HG03103 (cell line): ENCODE measurements around the gene PHKG2.

Experiments used
- ATAC-seq: cut with Tn5 transposase; IDR thresholded peaks from one replicate; pipeline ENCODE4 v1.9.1; 2021; ENCODE audit warnings: low read depth; ENCODE audit not compliant: unreplicated experiment

PHKG2 gene

DNA sequence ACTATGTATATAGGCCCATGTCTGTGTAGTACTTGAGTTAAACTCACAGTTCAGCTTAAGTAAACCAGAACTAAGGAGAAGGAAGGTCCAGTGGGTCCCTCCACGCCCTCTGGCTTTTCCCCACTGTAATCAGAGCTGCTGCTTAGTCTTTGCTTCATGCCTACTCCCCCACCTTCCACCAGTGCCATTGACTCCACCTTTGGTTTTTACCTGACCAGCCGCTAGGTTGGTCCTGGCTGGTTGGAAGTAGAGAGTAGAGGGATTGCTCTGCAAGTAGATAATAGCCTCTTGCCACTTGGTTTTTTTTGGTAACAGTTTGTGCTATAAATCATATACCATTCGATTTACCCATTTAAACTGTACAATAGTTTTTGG lies 22.8 kb upstream of the PHKG2 start:
- no peak for ATAC-seq

GRCh38 chr16:30728321-30728720 lies 19.9 kb upstream of the PHKG2 start:
- ATAC-seq: no peak

DNA sequence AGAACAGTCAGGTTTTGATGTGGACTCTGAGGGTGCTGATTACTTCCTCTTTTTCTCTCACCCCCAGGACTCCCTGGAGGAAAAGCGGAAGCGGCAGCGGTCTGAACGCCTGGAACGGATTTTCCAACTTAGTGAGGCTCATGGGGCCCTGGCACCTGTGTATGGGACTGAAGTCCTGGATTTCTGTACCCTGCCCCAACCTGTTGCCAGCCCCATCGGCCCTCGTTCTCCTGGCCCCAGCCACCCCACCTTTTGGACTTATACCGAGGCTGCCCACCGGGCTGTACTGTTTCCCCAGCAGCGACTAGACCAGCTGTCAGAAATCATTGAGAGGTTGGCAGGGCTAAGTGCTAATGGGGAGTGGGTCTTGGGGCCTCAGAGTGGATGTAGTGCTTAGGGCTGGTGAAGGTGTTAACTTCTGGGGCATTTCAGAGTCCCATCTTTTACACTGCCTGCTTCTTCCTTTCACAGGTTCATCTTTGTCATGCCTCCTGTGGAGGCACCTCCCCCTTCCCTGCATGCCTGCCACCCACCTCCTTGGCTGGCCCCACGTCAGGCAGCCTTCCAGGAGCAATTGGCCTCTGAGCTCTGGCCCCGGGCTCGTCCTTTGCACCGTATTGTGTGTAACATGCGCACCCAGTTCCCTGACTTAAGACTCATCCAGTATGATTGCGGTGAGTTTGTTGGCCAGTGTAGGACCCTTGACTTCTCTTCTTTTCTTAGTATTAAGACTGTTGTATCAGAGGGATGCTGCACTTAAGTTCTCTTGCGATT lies 19.1 kb upstream of the PHKG2 start:
- no peak for ATAC-seq

DNA sequence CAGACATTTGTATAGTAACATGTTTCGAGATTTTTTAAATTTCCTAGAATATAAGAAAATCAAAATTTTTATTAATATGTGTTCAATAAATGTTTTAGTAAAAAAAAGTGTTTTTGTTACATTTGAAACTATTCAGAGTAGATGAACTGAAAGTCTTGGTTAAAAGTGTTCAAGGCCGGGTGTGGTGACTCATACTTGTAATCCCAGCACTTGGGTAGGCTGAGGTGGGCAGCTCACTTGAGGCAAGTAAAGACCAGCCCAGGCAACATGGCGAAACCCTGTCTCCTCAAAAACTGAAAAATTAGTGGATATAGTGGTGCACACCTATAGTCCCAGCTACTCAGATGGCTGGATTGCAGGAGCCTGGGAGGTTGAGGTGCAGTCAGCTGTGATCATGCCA lies 16.8 kb upstream of the PHKG2 start:
- no peak for ATAC-seq

DNA sequence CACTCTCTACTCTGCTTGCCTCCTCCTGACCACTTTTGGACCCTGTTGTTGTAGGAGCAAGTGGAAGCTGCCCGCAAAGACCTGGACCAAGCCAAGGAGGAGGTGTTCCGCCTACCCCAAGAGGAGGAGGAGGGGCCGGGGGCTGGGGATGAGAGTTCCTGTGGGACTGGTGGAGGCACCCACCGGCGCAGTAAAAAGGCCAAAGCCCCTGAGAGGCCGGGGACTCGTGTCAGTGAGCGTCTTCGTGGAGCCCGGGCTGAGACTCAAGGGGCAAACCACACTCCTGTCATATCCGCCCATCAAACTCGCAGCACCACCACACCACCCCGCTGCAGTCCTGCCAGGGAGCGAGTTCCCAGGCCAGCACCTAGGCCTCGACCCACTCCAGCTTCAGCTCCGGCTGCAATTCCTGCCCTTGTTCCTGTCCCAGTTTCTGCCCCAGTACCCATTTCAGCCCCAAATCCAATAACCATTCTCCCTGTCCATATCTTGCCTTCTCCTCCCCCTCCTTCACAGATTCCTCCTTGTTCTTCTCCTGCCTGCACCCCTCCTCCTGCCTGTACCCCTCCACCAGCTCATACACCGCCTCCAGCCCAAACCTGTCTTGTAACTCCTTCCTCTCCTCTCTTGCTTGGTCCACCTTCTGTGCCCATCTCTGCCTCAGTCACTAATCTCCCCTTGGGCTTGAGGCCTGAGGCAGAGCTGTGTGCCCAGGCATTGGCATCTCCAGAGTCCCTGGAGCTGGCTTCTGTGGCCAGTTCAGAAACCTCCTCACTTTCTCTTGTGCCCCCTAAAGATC lies 11.0 kb upstream of the PHKG2 start:
- no peak for ATAC-seq

DNA sequence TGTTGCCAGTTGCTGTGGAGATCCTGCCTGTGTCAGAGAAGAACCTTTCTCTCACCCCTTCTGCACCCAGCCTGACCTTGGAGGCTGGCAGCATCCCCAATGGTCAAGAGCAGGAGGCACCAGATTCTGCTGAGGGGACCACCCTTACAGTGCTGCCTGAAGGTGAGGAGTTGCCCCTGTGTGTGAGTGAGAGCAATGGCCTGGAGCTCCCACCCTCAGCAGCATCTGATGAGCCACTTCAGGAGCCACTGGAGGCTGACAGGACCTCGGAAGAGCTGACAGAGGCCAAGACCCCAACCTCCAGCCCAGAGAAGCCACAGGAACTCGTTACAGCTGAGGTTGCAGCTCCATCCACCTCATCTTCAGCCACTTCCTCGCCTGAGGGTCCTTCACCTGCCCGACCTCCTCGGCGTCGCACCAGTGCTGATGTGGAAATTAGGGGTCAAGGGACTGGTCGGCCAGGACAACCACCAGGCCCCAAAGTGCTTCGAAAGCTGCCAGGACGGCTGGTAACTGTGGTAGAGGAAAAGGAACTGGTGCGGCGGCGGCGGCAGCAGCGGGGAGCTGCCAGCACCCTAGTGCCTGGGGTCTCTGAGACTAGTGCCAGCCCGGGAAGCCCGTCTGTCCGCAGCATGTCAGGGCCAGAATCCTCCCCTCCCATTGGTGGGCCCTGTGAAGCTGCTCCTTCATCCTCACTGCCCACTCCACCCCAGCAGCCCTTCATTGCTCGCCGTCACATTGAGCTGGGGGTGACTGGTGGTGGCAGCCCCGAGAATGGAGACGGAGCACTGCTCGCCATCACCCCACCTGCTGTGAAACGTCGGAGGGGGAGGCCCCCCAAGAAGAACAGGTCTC lies 10.2 kb upstream of the PHKG2 start:
- ATAC-seq: no peak

DNA sequence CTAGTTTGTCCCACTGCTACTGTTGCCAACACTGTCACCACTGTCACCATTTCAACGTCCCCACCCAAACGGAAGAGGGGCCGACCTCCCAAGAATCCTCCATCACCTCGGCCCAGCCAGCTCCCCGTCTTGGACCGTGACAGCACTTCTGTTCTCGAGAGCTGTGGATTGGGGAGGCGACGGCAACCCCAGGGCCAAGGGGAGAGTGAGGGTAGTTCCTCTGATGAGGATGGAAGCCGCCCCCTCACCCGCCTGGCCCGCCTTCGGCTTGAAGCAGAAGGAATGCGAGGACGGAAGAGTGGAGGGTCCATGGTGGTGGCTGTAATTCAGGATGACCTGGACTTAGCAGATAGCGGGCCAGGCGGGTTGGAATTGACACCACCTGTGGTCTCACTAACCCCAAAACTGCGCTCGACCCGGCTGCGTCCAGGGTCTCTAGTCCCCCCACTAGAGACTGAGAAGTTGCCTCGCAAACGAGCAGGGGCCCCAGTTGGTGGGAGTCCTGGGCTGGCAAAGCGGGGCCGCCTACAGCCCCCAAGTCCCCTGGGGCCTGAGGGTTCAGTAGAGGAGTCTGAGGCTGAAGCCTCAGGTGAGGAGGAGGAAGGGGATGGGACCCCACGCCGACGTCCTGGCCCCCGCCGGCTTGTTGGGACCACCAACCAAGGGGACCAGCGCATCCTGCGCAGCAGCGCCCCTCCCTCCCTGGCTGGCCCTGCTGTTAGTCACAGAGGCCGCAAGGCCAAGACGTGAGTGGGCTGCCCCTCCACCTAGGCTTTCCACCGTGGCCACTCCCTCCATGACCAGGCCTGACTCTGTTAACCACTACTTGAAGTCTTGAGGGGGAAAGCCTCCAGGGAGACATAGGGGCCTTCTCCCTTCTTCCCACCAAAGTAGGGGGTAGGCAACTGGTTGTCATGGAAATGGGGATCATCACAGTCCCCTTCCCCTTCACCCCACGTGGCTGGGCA lies 9.0 kb upstream of the PHKG2 start:
- ATAC-seq: no peak

- no peak for ATAC-seq
These were observed 7.6 kb upstream of the PHKG2 start for GRCh38 chr16:30740364-30741251.

DNA sequence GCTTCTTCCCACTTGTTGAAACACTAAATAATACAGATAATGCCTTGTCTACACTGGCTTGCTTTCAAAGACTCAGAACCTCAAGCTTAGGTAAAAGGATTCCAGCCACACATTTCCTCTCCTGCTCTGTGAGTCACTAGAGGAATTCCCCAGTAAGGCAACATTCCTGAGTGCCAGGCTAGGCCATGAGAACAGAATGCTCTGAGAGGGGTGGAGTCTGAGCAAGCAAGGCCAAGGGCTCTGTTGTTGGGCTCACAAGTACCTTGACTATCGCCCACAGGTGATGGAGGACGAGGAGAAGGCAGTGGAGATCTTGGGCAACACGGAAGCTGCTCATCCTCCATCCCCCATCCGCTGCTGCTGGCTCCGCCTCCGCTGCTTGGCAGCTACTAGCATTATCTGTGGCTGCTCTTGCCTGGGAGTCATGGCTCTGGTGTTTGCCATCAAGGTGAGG lies 6.7 kb upstream of the PHKG2 start:
- ATAC-seq: no peak

DNA sequence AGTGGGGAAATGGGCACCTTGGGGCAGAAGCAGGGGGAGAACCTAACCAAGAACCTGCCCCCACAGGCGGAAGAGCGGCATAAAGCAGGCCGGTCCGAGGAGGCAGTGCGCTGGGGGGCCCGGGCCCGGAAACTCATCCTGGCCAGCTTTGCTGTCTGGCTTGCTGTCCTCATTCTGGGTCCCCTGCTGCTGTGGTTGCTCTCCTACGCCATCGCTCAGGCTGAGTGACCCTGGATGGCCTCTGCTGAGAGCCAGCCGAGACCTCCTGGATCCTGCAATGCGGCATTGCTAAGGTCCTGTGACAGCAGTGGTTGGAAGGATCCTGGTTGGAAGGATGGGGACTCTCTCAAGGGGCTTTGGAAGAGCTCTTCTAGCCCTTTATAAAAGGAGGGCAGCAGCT lies 4.5 kb upstream of the PHKG2 start:
- no peak for ATAC-seq

DNA sequence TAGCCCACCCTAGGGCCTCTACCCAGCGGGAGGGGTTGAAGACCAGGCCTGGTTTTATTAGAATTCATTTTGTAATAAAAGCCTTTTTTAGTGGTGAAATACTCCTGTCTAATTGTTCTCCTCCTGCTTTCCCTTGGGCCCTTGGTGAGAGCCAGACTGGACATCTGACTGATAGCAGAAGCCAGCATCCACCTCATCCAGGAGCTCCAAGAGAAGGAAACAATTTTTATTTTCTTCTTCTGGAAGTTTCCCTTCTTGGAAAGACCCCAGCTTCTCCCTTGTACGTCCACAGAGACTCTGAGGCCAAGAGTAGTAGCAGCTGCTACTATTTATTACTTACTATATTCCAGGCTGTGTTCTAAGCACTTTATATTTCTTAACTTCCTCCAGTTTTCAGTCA lies 4.0 kb upstream of the PHKG2 start:
- no peak for ATAC-seq

DNA sequence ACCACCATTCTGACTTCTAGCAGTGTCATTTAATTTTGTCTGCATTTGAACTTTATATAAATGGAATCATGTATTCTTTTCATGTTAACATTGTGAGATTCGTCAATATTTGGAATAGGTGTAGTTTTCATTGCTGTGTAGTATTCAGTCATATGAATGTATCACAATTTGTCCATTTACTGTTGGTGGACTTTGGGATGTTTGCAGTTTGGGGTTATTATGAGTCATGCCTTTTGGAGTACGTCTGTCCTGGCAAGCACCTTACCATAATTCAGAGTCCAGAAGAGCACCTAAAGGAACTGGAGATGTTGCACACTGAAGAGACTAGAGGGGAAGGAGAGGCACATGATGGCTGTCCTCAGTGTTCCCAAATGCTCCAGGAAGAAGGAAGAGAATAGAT lies 3.1 kb upstream of the PHKG2 start:
- ATAC-seq: no peak

- no peak for ATAC-seq
These were observed 1.5 kb upstream of the PHKG2 start for GRCh38 chr16:30746638-30747175.

- ATAC-seq: no peak
These were observed 894 bp upstream of the PHKG2 start for GRCh38 chr16:30747331-30747730.

GRCh38 chr16:30748634-30749445 lies 615 bp downstream of the PHKG2 start:
- ATAC-seq: no peak

DNA sequence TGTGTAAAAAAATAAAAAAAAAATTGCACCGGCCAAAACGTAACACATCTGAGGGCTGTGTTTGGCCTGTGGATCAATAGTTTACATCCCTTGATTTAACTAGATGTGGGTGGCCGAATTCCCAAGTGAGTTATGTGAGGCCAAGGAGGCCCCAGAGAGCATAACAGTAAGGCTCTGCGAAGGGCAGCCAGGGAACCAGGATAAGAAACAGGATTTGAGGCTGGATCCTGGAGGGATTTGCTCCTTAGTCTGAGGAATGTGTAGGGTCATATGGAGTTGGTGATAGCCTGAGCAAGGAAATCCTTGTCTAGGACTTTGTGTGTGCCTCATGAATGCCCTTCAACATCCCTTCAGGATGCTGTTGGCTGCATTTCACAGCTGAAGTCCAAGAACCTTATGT lies 2.0 kb downstream of the PHKG2 start:
- no peak for ATAC-seq

GRCh38 chr16:30750876-30751465 lies 2.7 kb downstream of the PHKG2 start:
- ATAC-seq: no peak

GRCh38 chr16:30753596-30753995 lies 5.4 kb downstream of the PHKG2 start:
- no peak for ATAC-seq
